Stimulated activated naive CD8-positive, alpha-beta T cell treated with anti-CD3 and anti-CD28 coated beads, Interleukin-15, Interleukin-2, amounts not matched to agents 100 U/mL and 50 U/mL, for 24 hours (primary cell): Measurements from ENCODE around the gene OR1K1.
A peak's percentile ranks its signal among the peaks of the same experiment; 100 is the strongest.
"Not testable (repeated sequence)": the region's sequence is repeated elsewhere in the genome, so short reads cannot be mapped to it uniquely, and the experiment has no call there.

Experiments
- ATAC-seq: fragments of 150-1000 bp; cut with Tn5 transposase; one replicate; pipeline ENCODE4 v1.10.0; 2021
- DNase-seq: peaks from one replicate; pipeline ENCODE4 v3.0.0; 2021

Gene OR1K1

GRCh38 chr9:122800066-122801060 is at the start of gene OR1K1:
Gene OR1K1 (plus strand): TSS chr9:122800123. CDS start chr9:122800123, 0 bp downstream.
- no peak for DNase-seq

GRCh38 chr9:122754825-122755224 is 45.1 kb upstream of the OR1K1 start:
- no peak for DNase-seq
- ATAC-seq, result no peak

More at GRCh38 chr9:122800066-122801060, at the start of gene OR1K1:
- no peak for ATAC-seq

GRCh38 chr9:122767817-122768216 is 32.1 kb upstream of the OR1K1 start:
- DNase-seq (no peak), ATAC-seq (no peak)

- DNase-seq (no peak), ATAC-seq (no peak)
These were observed 22.9 kb upstream of the OR1K1 start for GRCh38 chr9:122777052-122777451.

GRCh38 chr9:122777935-122778627 is 21.8 kb upstream of the OR1K1 start:
- ATAC-seq (no peak), DNase-seq (no peak)

GRCh38 chr9:122779181-122779580 is 20.7 kb upstream of the OR1K1 start:
- DNase-seq, result no peak
- ATAC-seq, result no peak

GRCh38 chr9:122780026-122780425 is 19.9 kb upstream of the OR1K1 start:
- ATAC-seq, result no peak

GRCh38 chr9:122781671-122782070 is 18.3 kb upstream of the OR1K1 start:
- no peak for DNase-seq
- ATAC-seq, result no peak

More at GRCh38 chr9:122780026-122780425, 19.9 kb upstream of the OR1K1 start:
- DNase-seq, result no peak

- ATAC-seq (no peak), DNase-seq (no peak)
These were observed 14.7 kb upstream of the OR1K1 start for GRCh38 chr9:122785269-122785668.

GRCh38 chr9:122786338-122786737 is 13.6 kb upstream of the OR1K1 start:
- DNase-seq, result no peak

GRCh38 chr9:122788831-122789230 is 11.1 kb upstream of the OR1K1 start, which contains the start of gene OR5C1:
Gene OR5C1 (plus strand): TSS chr9:122788933. CDS start chr9:122788933, 0 bp downstream.
- ATAC-seq (no peak), DNase-seq (no peak)

More at GRCh38 chr9:122786338-122786737, 13.6 kb upstream of the OR1K1 start:
- no peak for ATAC-seq

GRCh38 chr9:122789256-122790046 is 10.5 kb upstream of the OR1K1 start:
- DNase-seq, result no peak
- ATAC-seq, result no peak

GRCh38 chr9:122791872-122792669 is 7.9 kb upstream of the OR1K1 start:
- ATAC-seq, result no peak
- no peak for DNase-seq

- ATAC-seq (peak; percentile 32), DNase-seq (no peak)
These were observed 2.4 kb upstream of the OR1K1 start for GRCh38 chr9:122797316-122798063.

GRCh38 chr9:122806661-122807060 is 6.7 kb downstream of the OR1K1 start:
- DNase-seq (peak; percentile 24), ATAC-seq (peak; percentile 45)

GRCh38 chr9:122807271-122807900 is 7.5 kb downstream of the OR1K1 start:
- DNase-seq, result peak; percentile 57
- peak; percentile 81 for ATAC-seq

GRCh38 chr9:122808141-122808540 is 8.2 kb downstream of the OR1K1 start:
- no peak for DNase-seq
- no peak for ATAC-seq

GRCh38 chr9:122809261-122809660 is 9.3 kb downstream of the OR1K1 start:
- DNase-seq, ATAC-seq: not testable (repeated sequence)

GRCh38 chr9:122810306-122810946 is 10.5 kb downstream of the OR1K1 start:
- peak; percentile 46 for ATAC-seq
- peak; percentile 70 for DNase-seq
